ENCODE data around the gene GSE1.
"Not testable (repeated sequence)": the region's sequence is repeated elsewhere in the genome, so short reads cannot be mapped to it uniquely, and the experiment has no call there.

Gene GSE1

GRCh38 chr16:85592277-85592676 is 20.8 kb upstream of the GSE1 start:
- DNase-seq, result not testable (repeated sequence)

GRCh38 chr16:85592700-85593493 is 20.2 kb upstream of the GSE1 start:
- DNase-seq, result no peak

- no peak for DNase-seq
Measured at GRCh38 chr16:85593494-85594221, 19.5 kb upstream of the GSE1 start.

GRCh38 chr16:85594273-85594977 is 18.7 kb upstream of the GSE1 start:
- no peak for DNase-seq

GRCh38 chr16:85594978-85595661 is 18.0 kb upstream of the GSE1 start:
- DNase-seq, result no peak

- DNase-seq, result no peak
Measured at GRCh38 chr16:85595812-85596502, 17.2 kb upstream of the GSE1 start.

- no peak for DNase-seq
Measured at GRCh38 chr16:85598141-85598540, 15.0 kb upstream of the GSE1 start.

GRCh38 chr16:85600078-85600477 is 13.0 kb upstream of the GSE1 start:
- DNase-seq, result no peak

GRCh38 chr16:85600530-85601271 is 12.4 kb upstream of the GSE1 start:
- DNase-seq, result no peak

GRCh38 chr16:85601272-85601639 is 11.9 kb upstream of the GSE1 start:
- DNase-seq, result no peak

- DNase-seq, result no peak
Measured at GRCh38 chr16:85601730-85602401, 11.3 kb upstream of the GSE1 start.

GRCh38 chr16:85602402-85603202 is 10.5 kb upstream of the GSE1 start:
- no peak for DNase-seq

- DNase-seq, result no peak
Measured at GRCh38 chr16:85603203-85603755, 9.8 kb upstream of the GSE1 start.

- no peak for DNase-seq
Measured at GRCh38 chr16:85604145-85604705, 8.9 kb upstream of the GSE1 start.

- no peak for DNase-seq
Measured at GRCh38 chr16:85605051-85605911, 7.8 kb upstream of the GSE1 start.

- DNase-seq, result no peak
Measured at GRCh38 chr16:85605912-85606841, 6.9 kb upstream of the GSE1 start.

- DNase-seq, result no peak
Measured at GRCh38 chr16:85606904-85607303, 6.2 kb upstream of the GSE1 start.
